Cortex of kidney (tissue), 1 donor: Measurements from ENCODE around the gene HLA-E.
"Not testable (repeated sequence)": the region's sequence is repeated elsewhere in the genome, so short reads cannot be mapped to it uniquely, and the experiment has no call there.

ENCODE experiments used
- DNase-seq: peaks from one replicate; lab custom pipeline; 2025; lab: John Stamatoyannopoulos, UW

The HLA-E gene

DNA sequence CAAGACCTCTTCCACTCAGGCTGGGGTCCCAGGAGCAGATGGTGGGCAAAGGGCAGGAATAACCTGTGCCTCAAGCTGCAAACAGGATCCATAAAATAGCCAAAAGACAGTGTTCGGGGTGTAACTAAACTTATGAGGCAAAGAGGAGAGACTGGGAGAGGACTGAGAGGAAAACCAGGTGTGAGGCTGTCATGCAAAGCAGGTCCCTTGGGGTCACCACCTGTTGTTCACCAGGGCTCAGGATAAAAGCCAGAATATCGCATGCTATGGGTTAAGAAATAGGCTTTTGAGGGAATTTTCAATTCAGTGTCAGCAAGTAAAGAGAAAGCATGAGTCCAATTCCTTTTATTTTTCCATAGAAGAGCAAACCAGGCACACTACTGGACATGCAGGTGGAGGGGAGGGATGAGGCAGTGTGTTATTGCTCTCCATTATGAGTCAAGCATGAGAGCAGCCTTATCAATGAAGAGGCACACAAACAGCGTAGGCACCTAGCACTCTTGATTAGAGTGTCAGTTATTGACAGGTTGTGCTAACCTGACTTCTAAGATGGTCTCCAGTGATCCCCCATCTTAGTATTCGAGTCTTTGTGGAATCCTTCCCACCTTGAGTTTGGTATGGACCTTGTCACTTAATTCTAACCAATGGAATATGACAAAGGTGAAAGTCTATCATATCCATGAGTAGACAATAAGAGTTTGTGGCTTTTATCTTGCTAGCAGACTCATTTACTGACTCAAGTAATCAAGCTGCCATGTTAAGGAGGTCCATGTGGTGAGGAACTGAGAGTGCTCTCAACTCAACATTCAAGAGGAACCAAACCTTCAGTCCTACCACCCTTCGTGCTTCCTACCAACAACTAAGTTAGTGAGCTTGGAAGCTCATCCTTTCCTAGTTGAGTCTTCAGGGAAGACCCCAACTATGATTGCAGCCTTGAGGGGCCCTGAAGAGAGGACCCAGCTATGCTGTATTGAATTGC lies 18.8 kb downstream of the HLA-E start:
- no peak for DNase-seq

GRCh38 chr6:30508890-30509736 lies 19.8 kb downstream of the HLA-E start:
- no peak for DNase-seq

GRCh38 chr6:30510419-30511168 lies 21.3 kb downstream of the HLA-E start:
- DNase-seq = no peak

- no peak for DNase-seq
These were observed 21.8 kb downstream of the HLA-E start for GRCh38 chr6:30511169-30511546.

- DNase-seq = no peak
These were observed 24.1 kb downstream of the HLA-E start for GRCh38 chr6:30513451-30513850.

DNA sequence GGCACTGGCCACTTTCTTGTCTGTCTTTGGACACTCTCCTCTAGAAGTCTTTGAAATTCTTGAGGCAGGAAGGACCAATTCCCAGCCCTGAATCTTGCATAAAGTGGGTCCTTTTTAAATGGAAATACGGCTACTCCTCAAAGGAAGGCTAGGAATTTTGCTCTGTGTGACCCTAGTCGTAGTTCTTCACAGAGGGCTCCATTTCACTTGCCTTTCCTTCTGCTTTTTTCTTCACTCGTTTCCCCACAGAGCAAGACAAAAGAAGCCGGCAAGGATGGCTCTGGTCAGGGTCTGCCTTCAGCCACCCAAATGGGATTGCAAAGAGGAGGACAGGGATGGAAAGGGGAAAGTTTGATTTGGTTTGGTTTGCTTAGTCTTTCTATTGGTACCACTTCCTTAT lies 25.8 kb downstream of the HLA-E start:
- DNase-seq = no peak

DNA sequence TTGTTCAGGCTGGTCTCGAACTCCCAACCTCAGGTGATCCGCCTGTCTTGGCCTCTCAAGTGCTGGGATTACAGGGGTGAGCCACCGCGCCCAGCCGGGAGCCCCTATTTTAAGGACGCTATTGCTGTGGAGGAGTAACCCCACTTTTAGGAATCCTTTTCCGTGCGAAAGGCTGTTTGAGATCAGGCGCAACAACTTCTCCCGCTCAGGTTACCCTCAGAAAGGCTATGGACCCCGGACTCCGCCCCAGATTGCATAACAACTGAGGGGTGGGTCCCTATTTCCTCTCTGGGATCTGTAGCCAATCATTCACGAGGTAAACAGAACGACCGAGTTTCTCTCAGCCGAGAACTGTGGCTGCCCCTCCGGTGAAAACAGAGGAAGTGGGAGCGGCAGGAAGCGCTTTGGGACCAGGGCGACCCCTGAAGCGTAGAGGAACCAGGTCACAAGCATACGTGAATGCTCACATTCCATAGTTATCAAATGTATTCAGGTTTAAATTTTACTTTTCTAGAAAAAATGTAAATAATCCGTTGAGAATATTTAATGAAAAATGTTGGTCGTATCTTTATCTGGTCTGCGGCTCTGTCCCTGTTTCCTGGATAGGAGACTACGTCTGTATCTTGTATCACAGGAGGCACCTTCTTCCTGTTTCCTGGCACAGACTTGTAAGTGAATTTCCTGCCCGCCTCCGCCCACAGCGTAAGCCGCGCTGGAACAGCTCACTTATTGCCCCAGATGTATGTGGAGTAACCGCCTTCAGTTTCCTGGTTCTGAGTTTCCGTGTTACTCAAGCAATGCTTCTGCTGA lies 26.8 kb downstream of the HLA-E start:
- peak; percentile 24 for DNase-seq

DNA sequence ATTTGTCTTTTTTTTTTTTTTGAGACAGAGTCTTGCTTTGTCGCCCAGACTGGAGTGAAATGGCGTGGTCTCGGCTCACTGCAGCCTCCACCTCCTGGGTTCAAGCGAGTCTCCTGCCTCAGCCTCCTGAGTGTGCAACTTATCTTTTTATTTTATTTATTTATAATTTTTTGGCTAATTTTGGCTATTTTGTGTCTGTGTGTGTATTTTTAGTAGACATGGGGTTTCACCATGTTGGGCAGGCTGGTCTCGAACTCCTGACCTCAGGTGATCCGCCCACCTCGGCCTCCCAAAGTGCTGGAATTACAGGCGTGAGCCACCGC lies 27.4 kb downstream of the HLA-E start:
- not testable (repeated sequence) for DNase-seq

DNA sequence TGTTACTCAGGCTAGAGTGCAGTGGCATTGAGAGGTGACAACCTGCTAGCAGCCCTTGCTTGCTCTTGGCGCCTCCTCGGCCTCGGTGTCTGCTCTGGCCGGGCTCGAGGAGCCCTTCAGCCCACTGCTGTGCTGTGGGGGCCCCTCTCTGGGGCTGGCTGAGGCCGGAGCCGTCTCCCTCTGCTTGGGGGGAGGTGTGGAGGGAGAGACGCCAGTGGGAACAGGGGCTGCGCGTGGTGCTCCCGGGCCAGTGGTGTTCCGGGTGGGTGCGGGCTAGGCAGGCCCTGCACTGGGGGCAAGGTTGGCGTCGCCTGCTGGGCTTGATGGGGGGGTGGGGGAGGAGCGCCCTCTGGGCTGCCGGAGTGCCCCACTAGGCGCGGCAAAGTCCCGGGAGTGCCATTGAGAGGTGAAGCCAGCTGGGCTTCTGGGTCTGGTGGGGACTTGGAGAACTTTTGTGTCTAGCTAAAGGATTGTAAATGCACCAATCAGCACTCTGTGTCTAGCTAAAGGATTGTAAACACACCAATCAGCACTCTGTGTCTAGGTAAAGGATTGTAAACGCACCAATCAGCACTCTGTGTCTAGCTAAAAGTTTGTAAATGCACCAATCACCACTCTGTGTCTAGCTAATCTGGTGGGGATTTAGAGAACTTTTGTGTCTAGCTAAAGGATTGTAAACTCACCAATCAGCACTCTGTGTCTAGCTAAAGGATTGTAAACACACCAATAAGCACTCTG lies 28.6 kb downstream of the HLA-E start:
- DNase-seq = not testable (repeated sequence)

DNA sequence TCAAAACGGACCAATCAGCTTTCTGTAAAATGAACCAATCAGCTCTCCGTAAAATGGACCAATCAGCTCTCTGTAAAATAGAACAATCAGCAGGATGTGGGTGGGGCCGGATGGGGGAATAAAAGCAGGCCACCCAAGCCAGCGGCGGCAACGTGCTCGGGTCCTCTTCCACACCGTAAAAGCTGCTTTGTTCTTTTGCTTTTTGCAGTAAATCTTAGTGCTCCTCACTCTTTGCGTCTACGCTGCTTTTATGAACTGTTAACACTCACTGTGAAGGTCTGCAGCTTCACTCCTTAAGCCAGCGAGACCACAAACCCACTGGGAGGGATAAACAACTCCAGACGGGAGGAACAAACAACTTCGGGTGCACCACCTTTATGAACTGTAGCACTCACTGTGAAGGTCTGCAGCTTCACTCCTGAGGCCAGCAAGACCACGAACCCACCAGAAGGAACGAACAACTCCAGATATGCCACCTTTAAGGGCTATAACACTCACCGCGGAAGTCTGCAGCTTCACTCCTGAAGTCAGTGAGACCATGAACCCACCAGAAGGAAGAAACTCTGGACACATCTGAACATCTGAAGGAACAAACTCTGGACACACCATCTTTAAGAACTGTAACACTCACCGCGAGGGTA lies 29.3 kb downstream of the HLA-E start:
- not testable (repeated sequence) for DNase-seq

DNA sequence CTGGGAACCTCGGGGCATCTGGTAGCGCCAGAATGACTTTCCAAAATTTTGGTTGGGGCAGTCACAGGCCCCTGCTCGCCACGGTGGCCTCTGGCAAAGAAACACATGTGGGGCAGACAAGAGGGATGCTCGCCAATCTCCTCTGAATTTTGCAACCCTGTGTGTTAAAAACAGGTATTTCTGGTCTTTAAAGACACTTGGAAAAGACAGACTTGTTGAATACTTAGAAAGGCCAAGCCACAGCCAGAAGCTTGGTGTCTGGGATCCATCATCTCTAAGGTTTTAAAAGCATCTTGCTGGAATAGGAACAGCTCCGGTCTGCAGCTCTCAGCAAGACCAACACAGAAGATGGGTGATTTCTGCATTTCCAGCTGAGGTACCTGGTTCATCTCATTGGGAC lies 31.2 kb downstream of the HLA-E start:
- no peak for DNase-seq

- DNase-seq = not testable (repeated sequence)
These were observed 31.8 kb downstream of the HLA-E start for GRCh38 chr6:30521082-30521481.

- DNase-seq = not testable (repeated sequence)
These were observed 32.6 kb downstream of the HLA-E start for GRCh38 chr6:30521952-30522351.

DNA sequence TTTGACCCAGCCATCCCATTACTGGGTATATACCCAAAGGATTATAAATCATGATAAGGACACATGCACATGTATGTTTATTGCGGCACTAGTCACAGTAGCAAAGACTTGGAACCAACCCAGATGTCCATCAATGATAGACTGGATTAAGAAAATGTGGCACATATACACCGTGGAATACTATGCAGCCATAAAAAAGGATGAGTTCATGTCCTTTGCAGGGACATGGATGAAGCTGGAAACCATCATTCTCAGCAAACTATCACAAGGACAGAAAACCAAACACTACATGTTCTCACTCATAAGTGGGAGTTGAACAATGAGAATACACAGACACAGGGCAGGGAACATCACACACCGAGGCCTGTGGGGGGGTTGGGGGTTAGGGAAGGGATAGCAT lies 37.1 kb downstream of the HLA-E start:
- DNase-seq = not testable (repeated sequence)

GRCh38 chr6:30529349-30529875 lies 40.1 kb downstream of the HLA-E start:
- DNase-seq = not testable (repeated sequence)

- no peak for DNase-seq
These were observed 40.7 kb downstream of the HLA-E start for GRCh38 chr6:30530014-30530413.

DNA sequence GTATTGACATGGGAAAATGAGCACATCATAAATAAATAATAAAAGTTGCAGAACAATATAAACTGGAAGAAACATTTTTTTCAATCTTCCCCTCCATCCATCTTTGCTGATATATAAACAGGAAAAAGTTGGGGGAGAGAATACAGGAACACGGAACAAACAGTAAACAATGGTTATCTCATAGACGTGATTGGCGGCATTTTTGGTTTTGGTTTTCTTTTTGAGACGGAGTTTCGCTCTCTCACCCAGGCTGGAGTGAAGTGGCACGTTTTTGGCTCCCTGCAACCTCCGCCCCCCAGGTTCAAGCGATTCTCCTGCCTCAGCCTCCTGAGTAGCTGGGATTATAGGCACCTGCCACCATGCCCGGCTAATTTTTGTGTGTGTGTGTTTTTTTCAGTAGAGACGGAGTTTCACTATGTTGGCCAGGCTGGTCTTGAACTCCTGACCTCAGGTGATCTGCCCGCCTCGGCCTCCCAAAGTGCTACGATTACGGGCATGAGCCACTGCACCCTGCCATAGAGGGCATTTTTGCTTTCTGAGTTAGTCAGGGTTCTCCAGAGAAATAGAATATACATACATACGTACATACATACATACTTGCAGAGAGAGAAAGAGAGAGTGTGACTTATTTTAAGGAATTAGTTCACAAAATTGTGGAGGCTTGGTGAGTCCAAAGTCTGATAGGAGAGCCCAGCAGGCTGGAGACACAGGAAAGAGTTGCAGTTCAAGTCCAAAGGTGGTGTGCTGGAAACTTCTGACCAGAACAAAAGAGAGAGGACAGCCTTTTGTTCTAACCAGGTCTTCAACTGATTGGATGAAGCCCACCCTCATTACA lies 44.4 kb downstream of the HLA-E start:
- DNase-seq = no peak

GRCh38 chr6:30537931-30538330 lies 48.6 kb downstream of the HLA-E start:
- no peak for DNase-seq
